Measurements from ENCODE around the gene FOXD3.
A peak's percentile ranks its signal among the peaks of the same experiment; 100 is the strongest.

Gene FOXD3

GRCh38 chr1:63367215-63368103, 45.1 kb downstream of the FOXD3 start, which contains the start of gene ALG6:
ALG6 (plus strand) TSS chr1:63367627; CDS start chr1:63370978, 3,351 bp downstream.
- POLR2A ChIA-PET, result no interaction called here
- DNase-seq (ENCODE audit: extremely low spot score), result peak; percentile 99
- TF ChIP-seq CTCF (IDR thresholded peaks at IDR 0.05; ENCODE audit: control extremely low read depth, extremely low read depth, low read depth, missing control alignments), result no peak

GRCh38 chr1:63368131-63368530, 45.8 kb downstream of the FOXD3 start:
- TF ChIP-seq CTCF (IDR thresholded peaks at IDR 0.05; ENCODE audit: control extremely low read depth, extremely low read depth, low read depth, missing control alignments), result no peak
- ChIA-PET POLR2A (no interaction called here), CTCF (interaction anchor here (1.0 to 1.9 kb wide), 2 partner anchors 9 to 43 kb away, joined by 4 to 5 read pairs; no protein-coding TSS in a partner anchor)
- DNase-seq (ENCODE audit: extremely low spot score), result peak; percentile 30

More at GRCh38 chr1:63367215-63368103, 45.1 kb downstream of the FOXD3 start, which contains the start of gene ALG6:
- CTCF ChIA-PET, result interaction anchor here (1.0 to 1.9 kb wide), 2 partner anchors 10 to 43 kb away, joined by 4 to 5 read pairs; no protein-coding TSS in a partner anchor

Data from GM10248 (cell line).